ENCODE measurements around the gene ACSL3.

DNA sequence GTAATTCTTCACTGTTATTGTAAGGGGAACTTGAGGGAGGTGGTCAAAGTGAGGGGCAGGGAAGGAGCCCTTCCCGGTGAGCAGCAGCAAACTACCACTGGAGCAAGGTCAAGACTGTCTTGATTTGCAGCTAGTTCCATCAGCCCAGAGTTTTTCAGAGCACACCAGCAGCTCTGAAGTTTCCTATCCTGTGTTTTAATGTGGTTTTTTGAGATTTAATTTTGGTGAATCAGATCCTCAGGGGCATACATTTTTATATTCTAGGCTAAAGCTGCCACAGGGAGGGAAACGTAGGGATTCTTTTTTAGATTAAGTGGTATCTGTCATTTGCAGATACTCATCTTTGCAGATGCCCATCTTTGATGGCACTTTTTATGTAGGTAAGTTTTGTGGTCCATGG is 124.1 kb downstream of the ACSL3 start:
- TF ChIP-seq, protein P1, sequence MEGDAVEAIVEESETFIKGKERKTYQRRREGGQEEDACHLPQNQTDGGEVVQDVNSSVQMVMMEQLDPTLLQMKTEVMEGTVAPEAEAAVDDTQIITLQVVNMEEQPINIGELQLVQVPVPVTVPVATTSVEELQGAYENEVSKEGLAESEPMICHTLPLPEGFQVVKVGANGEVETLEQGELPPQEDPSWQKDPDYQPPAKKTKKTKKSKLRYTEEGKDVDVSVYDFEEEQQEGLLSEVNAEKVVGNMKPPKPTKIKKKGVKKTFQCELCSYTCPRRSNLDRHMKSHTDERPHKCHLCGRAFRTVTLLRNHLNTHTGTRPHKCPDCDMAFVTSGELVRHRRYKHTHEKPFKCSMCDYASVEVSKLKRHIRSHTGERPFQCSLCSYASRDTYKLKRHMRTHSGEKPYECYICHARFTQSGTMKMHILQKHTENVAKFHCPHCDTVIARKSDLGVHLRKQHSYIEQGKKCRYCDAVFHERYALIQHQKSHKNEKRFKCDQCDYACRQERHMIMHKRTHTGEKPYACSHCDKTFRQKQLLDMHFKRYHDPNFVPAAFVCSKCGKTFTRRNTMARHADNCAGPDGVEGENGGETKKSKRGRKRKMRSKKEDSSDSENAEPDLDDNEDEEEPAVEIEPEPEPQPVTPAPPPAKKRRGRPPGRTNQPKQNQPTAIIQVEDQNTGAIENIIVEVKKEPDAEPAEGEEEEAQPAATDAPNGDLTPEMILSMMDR (IDR thresholded peaks at IDR 0.05; ENCODE audit: low read depth, low read length, poor library complexity, severe bottlenecking) = no peak
- TF ChIP-seq EZH2phosphoT487 (IDR thresholded peaks at IDR 0.05; ENCODE audit: borderline replicate concordance, low read length) = no peak

Measured in DOHH2 (cell line).